ENCODE data around the gene ZSWIM1.

GRCh38 chr20:45857114-45857881 is 23.7 kb upstream of the ZSWIM1 start, which contains the start of the genes ACOT8 and ZSWIM3:
- TF ChIP-seq CREB1 (IDR thresholded peaks at IDR 0.05; ENCODE audit: low read depth) (peak; percentile 56; the same call in 1 of the 2 replicates), YY1 (IDR thresholded peaks at IDR 0.05; ENCODE audit: low read depth) (peak; percentile 41; the same call in 1 of the 2 replicates), FOXM1 (IDR thresholded peaks at IDR 0.05; ENCODE audit: borderline replicate concordance, low read depth) (no peak), CEBPB (IDR thresholded peaks at IDR 0.05) (no peak), EP300 (IDR thresholded peaks at IDR 0.05; ENCODE audit: borderline replicate concordance) (peak; percentile 34; the same call in 1 of the 2 replicates), RAD21 (IDR thresholded peaks at IDR 0.05; ENCODE audit: low read depth) (no peak), EGR1 (IDR thresholded peaks at IDR 0.05) (0 out of 2 replicates have a peak, but pooled peaks have one; percentile 25), TEAD4 (IDR thresholded peaks at IDR 0.05) (no peak), ZBTB7A (IDR thresholded peaks at IDR 0.05; ENCODE audit: low read depth) (no peak), TAF1 (IDR thresholded peaks at IDR 0.05; ENCODE audit: low read depth) (peak; percentile 91), REST (IDR thresholded peaks at IDR 0.05; ENCODE audit: low read depth) (no peak), USF1 (IDR thresholded peaks at IDR 0.05) (no peak)
- TF ChIP-seq, protein P1, sequence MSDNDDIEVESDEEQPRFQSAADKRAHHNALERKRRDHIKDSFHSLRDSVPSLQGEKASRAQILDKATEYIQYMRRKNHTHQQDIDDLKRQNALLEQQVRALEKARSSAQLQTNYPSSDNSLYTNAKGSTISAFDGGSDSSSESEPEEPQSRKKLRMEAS (IDR thresholded peaks at IDR 0.05), result peak; percentile 60
